HG02678 (cell line): ENCODE measurements around the gene HELLS.
"Not testable (repeated sequence)": the region's sequence is repeated elsewhere in the genome, so short reads cannot be mapped to it uniquely, and the experiment has no call there.

Experiments
- ATAC-seq: cut with Tn5 transposase; IDR thresholded peaks from one replicate; pipeline ENCODE4 v1.9.1; 2021; ENCODE audit warnings: mild to moderate bottlenecking, moderate library complexity; ENCODE audit not compliant: unreplicated experiment

The HELLS gene

DNA sequence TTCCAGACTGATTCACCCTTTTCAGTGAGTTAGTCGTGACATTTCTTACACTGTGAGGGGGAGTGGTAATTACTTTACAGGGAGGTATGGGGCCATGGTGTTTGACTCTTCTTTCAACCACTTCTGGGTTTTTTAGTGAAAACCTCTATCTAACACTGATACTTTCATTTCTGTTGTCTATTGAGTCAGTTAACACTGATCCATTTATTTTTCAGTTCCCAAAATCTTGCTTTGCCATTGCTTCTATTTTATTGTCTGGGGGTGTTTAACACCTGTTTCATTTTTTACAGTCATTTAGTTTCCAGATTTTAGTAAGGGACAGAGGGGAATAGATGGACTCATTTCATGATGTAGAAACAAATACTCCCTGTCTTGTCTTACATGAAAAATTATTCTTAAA is 61.5 kb downstream of the HELLS start:
- ATAC-seq: peak; percentile 88

- ATAC-seq: no peak
Observed at GRCh38 chr10:94608559-94608958, 63.0 kb downstream of the HELLS start.

DNA sequence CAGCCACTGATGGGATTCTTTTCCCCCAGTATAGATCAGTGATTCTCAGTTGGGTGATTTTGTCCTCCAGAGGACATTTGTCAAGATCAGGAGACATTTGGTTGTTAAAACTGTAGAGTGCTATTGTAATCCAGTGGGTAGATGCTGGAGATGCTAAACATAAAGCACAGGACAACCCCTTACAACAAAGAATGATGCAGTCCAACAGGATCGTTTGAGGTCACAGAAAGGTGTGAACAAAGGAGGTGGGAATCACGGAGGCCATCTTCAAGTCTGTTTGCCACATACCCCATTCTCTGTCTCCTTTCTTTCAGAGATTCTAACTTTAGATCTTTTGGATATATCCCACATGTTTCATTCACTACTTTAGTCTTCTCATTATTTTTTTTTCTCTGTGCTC is 69.0 kb downstream of the HELLS start:
- no peak for ATAC-seq

- no peak for ATAC-seq
Observed at GRCh38 chr10:94617389-94617944, 71.9 kb downstream of the HELLS start.

DNA sequence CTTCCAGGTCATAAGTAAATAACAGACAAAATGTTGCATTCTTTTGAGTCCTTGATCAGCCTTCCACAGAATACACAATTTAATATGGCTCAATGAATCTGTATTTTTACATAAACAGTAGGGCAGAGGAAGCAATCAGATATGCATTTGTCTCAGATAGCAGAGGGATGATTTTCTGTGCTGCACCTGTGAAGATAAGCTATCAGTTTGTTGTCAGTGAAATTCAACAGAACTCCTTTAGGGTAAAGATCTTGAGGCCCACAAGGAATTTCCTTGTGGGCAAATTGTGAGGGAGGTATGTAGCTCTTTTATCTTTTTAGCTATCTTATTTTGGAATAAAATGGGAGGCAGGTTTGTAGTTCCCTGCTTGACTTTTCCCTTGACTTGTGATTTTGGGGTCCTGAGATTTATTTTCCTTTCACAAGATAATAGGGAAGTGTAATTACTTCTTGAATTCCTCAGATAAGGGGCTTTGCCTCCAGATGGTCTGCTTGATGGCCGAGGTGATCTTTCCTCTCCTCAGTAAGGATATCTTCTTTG is 77.1 kb downstream of the HELLS start:
- no peak for ATAC-seq

- ATAC-seq: no peak
Observed at GRCh38 chr10:94623572-94623971, 78.0 kb downstream of the HELLS start.

DNA sequence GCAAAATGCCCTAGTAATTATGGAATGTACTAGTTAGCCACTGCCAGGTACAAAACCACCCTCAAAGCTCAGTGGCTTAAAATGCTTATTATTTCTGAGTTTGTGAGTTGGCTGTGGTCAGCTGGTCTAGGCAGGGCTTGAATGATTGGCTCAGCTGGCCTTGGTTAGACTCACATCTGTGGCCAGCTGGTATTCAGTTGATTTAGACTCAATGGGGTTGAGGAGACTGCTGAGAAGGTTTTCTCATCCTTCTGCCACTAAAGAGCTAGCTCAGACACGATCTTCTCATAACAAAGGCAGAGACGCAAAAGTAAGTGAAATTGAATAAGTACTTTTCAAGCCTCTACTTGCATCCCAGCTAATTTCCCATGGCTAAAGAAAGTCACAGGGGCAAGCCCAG is 80.9 kb downstream of the HELLS start:
- ATAC-seq: no peak

DNA sequence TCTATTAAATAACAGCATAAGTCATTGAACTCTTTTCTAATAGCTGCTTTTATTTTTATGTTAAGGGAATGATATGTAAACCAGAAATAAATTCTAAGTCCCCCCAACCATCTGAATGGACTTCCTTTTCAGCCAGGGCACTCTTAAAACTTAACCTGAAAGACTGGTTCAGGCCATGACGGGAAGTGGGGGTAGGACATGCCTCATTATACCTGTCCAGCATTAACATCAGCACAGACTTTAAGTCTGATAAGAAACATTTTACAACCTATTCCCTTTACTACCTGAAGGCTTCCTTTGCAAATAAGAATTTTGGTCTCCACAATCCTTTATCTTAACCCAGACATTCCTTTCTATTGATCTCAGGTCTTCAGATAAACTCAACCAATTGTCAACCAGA is 81.9 kb downstream of the HELLS start:
- ATAC-seq: no peak

DNA sequence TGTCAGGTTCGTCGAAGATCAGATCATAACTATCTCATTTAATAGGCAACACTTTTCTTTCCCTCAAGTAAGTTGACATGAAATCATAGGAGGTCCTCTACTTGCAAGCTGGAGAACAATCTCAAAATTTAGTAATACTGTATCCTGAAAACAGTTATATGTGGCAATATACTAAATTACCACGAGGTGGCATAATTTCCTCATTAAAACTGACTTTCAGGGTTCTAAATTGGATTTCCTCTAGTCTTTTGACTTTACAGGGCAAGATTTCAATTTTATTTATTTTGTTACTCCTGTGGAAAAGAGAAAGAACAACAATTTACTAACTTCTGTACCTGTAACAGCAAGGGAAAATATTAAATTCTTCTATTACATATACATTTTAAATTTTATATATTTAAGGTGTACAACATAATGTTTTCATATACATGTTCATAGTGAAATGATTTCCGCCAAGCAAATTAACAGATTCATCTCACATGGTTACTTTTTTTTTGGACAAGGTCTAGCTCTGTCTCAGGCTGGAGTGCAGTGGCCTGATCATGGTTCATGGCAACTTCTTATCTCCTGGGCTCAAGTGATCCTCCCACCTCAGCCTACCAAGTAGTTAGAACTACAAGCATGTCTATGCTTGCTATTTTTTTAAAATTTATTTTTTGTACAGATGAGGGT is 84.6 kb downstream of the HELLS start:
- ATAC-seq: no peak

GRCh38 chr10:94631077-94631875 is 85.7 kb downstream of the HELLS start:
- ATAC-seq: no peak

- ATAC-seq: no peak
Observed at GRCh38 chr10:94632954-94633353, 87.4 kb downstream of the HELLS start.

DNA sequence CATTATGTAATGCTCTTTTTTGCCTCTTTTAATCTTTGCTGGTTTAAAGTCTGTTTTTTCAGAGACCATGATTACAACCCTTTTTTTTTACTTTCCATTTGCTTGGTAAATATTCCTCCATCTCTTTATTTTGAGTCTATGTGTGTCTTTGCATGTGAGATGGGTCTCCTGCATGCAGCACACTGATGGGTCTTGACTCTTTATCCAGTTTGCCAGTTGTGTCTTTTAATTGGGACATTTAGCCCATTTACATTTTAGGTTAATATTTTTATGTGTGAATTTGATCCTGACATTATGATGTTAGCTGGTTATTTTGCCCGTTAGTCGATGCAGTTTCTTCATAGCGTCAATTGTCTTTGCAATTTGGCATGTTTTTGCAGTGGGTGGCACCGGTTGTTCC is 92.5 kb downstream of the HELLS start:
- ATAC-seq: not testable (repeated sequence)

- no peak for ATAC-seq
Observed at GRCh38 chr10:94639902-94640301, 94.3 kb downstream of the HELLS start.

GRCh38 chr10:94640562-94640961 is 95.0 kb downstream of the HELLS start:
- ATAC-seq: no peak

GRCh38 chr10:94641480-94641879 is 95.9 kb downstream of the HELLS start:
- ATAC-seq: no peak

DNA sequence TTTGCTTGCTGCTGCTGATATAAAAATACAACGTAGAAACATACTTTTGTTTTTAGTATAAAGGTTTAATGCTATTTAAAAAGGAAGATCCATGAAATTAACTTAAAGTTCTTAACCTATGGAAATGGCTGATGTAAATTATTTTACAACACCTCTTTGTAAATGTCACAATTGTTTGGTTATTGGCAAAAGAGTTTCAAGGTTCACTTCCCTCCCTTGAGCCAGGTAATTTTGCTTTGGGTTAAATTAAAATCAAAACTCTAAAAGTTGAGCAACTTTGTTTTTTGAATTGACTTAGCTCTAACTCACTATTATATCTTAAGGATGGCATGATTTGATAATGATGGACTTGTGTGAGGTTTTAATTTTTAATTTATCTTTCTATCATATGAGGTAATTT is 98.8 kb downstream of the HELLS start:
- no peak for ATAC-seq

DNA sequence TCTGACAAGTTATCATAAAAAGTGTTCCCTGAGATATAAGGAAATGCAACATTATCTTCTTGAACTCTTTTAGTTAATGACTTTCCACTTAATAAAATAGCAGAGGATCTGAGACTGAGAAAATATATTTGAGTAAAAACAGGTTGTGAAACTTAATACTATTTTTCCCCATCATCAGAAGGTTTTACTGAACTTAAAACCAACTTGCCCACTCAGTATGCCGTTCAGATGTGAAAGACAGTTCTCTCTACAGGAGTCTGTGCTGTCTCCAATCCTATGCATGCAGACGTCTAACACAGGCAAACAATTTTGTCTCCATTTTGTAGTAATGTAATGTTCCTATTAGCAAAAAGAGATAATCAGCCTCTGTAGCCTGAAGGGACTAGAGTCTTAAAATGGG is 99.7 kb downstream of the HELLS start:
- peak; percentile 77 for ATAC-seq
